OCI-LY3 (cell line): Measurements from ENCODE around the gene HACD1.
"Not testable (repeated sequence)": the region's sequence is repeated elsewhere in the genome, so short reads cannot be mapped to it uniquely, and the experiment has no call there.

Experiments
- H2AFZ ChIP-seq: fragments of 200-600, 300-600 bp; shearing (Covaris generic); 2 replicates; pipeline ENCODE4 v1.6.0; 2014; ENCODE audit warnings: antibody characterized with exemption, low read depth, low read length
- H3K27ac ChIP-seq: fragments of 200-600, 300-600 bp; sonication (generic); 2 replicates; pipeline ENCODE4 v1.5.1; 2014; ENCODE audit warnings: mild to moderate bottlenecking, low read length, moderate library complexity, mixed read lengths
- H3K27me3 ChIP-seq: fragments of 200-600, 300-600 bp; sonication (generic); 2 replicates; pipeline ENCODE4 v1.6.1; 2014; ENCODE audit warnings: low read depth, low read length, mixed read lengths
- H3K36me3 ChIP-seq: fragments of 200-600, 300-600 bp; sonication (generic); replicated peaks from 2 replicates; pipeline ENCODE3; 2014; ENCODE audit warnings: low read depth, low read length, mixed read lengths
- H3K4me1 ChIP-seq: fragments of 300-600, 200-600 bp; sonication (generic); 2 replicates; pipeline ENCODE4 v1.6.1; 2014; ENCODE audit warnings: low read length, mixed read lengths
- H3K4me2 ChIP-seq: fragments of 200-600, 300-600 bp; sonication (generic); 2 replicates; pipeline ENCODE4 v1.6.1; 2014; ENCODE audit warnings: low read length, mixed read lengths
- H3K4me3 ChIP-seq: fragments of 300-600, 200-600 bp; sonication (generic); 2 replicates; pipeline ENCODE4 v1.5.1; 2014; ENCODE audit warnings: antibody characterized with exemption, mild to moderate bottlenecking, low read length, moderate library complexity
- H3K79me2 ChIP-seq: fragments of 300-600, 200-600 bp; shearing (Covaris generic); 2 replicates; pipeline ENCODE4 v1.6.1; 2014; ENCODE audit warnings: mild to moderate bottlenecking, low read length, mixed read lengths
- H3K9ac ChIP-seq: fragments of 300-600, 200-600 bp; shearing (Covaris generic); 2 replicates; pipeline ENCODE4 v1.6.0; 2014; ENCODE audit warnings: mild to moderate bottlenecking, low read length, moderate library complexity
- H3K9me3 ChIP-seq: fragments of 200-600, 300-600 bp; shearing (Covaris generic); 2 replicates; pipeline ENCODE4 v1.6.1; 2014; ENCODE audit warnings: low read length, mixed read lengths; ENCODE audit not compliant: insufficient read depth
- H4K20me1 ChIP-seq: fragments of 200-600, 300-600 bp; sonication (generic); 2 replicates; pipeline ENCODE4 v1.6.1; 2016; ENCODE audit warnings: low read length, mixed read lengths; ENCODE audit not compliant: insufficient read depth
- EZH2phosphoT487 ChIP-seq: fragments of 200-600 bp; shearing (Covaris generic); IDR thresholded peaks from 2 replicates; pipeline ENCODE4 v1.6.1; 2018; ENCODE audit warnings: antibody characterized with exemption, mixed run types, low read depth
- TF ChIP-seq, protein P1 (sequence below): fragments of 200-600, 300-600 bp; sonication (generic); IDR thresholded peaks from 2 replicates; pipeline ENCODE4 v1.5.1; 2014; ENCODE audit warnings: antibody characterized with exemption, low read length, low read depth

The HACD1 gene

DNA sequence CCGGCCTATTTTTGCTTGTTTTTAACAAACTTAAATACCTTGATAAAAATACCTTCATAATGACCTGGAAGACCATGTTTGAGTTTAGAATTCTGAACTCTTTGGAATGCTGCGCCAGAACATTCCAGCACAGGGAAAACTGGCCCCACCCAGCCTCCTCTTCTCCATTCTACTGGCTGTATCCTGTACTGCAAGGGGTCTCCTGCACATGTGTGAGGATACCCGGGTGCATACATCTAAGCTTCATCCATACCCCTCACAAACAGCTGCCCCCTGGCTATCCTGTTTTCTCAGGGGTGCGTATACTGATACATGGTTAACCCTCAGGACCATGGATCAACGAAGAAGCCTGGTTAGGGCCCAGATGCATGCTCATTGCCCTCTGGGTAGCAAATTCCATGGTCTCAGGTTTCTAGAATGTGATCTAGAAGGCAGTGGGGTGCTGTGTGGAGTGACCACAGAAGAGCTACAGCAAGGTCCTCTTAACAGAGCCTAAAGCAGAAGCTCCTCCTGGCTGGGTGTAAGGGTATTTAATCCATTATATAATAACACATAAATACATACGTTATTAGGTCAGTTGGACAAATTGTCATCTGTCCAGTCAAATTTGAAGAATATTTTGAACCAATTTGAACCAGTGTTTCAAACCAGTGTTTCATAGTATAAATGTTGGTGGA lies 26.1 kb downstream of the HACD1 start:
- TF ChIP-seq, protein P1, sequence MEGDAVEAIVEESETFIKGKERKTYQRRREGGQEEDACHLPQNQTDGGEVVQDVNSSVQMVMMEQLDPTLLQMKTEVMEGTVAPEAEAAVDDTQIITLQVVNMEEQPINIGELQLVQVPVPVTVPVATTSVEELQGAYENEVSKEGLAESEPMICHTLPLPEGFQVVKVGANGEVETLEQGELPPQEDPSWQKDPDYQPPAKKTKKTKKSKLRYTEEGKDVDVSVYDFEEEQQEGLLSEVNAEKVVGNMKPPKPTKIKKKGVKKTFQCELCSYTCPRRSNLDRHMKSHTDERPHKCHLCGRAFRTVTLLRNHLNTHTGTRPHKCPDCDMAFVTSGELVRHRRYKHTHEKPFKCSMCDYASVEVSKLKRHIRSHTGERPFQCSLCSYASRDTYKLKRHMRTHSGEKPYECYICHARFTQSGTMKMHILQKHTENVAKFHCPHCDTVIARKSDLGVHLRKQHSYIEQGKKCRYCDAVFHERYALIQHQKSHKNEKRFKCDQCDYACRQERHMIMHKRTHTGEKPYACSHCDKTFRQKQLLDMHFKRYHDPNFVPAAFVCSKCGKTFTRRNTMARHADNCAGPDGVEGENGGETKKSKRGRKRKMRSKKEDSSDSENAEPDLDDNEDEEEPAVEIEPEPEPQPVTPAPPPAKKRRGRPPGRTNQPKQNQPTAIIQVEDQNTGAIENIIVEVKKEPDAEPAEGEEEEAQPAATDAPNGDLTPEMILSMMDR, result no peak
- no peak for TF ChIP-seq EZH2phosphoT487
- H3K27ac ChIP-seq, result no peak overlapping the region
- no peaks in the 10 kb centered on the region for H3K36me3 ChIP-seq
- H3K9ac ChIP-seq, result no peak overlapping the region
- H4K20me1 ChIP-seq, result no peaks in the 10 kb centered on the region
- no peaks in the 10 kb centered on the region for H3K79me2 ChIP-seq
- H2AFZ ChIP-seq, result no peak overlapping the region
- no peak overlapping the region for H3K4me2 ChIP-seq
- no peak overlapping the region for H3K4me3 ChIP-seq
- peaks cover 18% of the 10 kb centered on the region for H3K4me1 ChIP-seq
- H3K9me3 ChIP-seq, result no peaks in the 10 kb centered on the region
- H3K27me3 ChIP-seq, result no peaks in the 10 kb centered on the region

GRCh38 chr10:17589316-17589715 lies 27.9 kb downstream of the HACD1 start:
- not testable (repeated sequence) for H3K4me2 ChIP-seq, H3K27me3 ChIP-seq, H2AFZ ChIP-seq, H3K4me3 ChIP-seq, H3K9me3 ChIP-seq, H3K79me2 ChIP-seq, H4K20me1 ChIP-seq, H3K9ac ChIP-seq, H3K27ac ChIP-seq, H3K36me3 ChIP-seq
- H3K4me1 ChIP-seq, result peaks cover 34% of the 10 kb centered on the region

GRCh38 chr10:17588420-17588819 lies 28.8 kb downstream of the HACD1 start:
- Histone ChIP-seq H3K27ac (no peak overlapping the region), H3K4me3 (no peak overlapping the region), H3K27me3 (no peaks in the 10 kb centered on the region), H3K9me3 (no peaks in the 10 kb centered on the region), H3K79me2 (no peaks in the 10 kb centered on the region), H2AFZ (no peak overlapping the region), H3K4me2 (no peak overlapping the region), H3K9ac (no peak overlapping the region), H3K4me1 (peaks cover 34% of the 10 kb centered on the region), H3K36me3 (no peaks in the 10 kb centered on the region), H4K20me1 (no peaks in the 10 kb centered on the region)
- TF ChIP-seq EZH2phosphoT487, result no peak
- TF ChIP-seq, protein P1, result no peak

- Histone ChIP-seq H2AFZ (0 out of 2 replicates have a peak overlapping the region, but pooled peaks have one; percentile 30), H3K4me3 (peak overlapping the region; percentile 62), H3K4me2 (peak overlapping the region; percentile 87), H3K4me1 (peaks cover 35% of the 10 kb centered on the region), H3K9ac (peak overlapping the region; percentile 69), H3K27ac (peak overlapping the region; percentile 97)
- H4K20me1 ChIP-seq, H3K9me3 ChIP-seq, H3K27me3 ChIP-seq, H3K36me3 ChIP-seq, H3K79me2 ChIP-seq: not testable (repeated sequence)
These were observed 29.9 kb downstream of the HACD1 start for GRCh38 chr10:17587321-17587720.

DNA sequence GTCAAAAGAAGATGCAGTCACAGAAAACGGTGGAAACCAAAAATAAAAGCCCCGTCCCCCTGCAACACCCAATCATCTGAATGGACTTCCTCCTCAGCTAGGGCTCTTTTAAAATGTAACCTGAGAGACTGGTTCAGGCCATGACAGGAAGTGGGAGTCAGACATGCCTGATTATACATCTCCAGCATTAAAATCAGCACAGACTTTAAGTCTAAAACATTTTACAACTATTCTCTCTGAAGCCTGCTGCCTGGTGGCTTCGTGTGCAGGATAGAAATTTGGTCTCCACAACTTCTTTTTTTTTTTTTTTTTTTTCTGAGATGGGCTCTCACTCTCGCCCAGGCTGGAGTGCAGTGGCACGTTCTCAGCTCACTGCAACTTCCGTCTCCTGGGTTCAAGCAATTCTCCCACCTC lies 30.3 kb downstream of the HACD1 start:
- H3K36me3 ChIP-seq, result no peaks in the 10 kb centered on the region
- H3K4me2 ChIP-seq, result peak overlapping the region; percentile 87
- peak overlapping the region; percentile 97 for H3K27ac ChIP-seq
- H3K4me3 ChIP-seq, result peak overlapping the region; percentile 62
- H2AFZ ChIP-seq, result peak overlapping the region; percentile 67; the same call in 1 of the 2 replicates
- H3K79me2 ChIP-seq, result no peaks in the 10 kb centered on the region
- H3K4me1 ChIP-seq, result peaks cover 40% of the 10 kb centered on the region
- no peaks in the 10 kb centered on the region for H3K27me3 ChIP-seq
- peak overlapping the region; percentile 69 for H3K9ac ChIP-seq
- H4K20me1 ChIP-seq, result no peaks in the 10 kb centered on the region
- H3K9me3 ChIP-seq, result no peaks in the 10 kb centered on the region
- TF ChIP-seq, protein P1, result no peak
- no peak for TF ChIP-seq EZH2phosphoT487
